BE2C (cell line): ENCODE measurements around the gene PITPNC1.
"Not testable (repeated sequence)": the region's sequence is repeated elsewhere in the genome, so short reads cannot be mapped to it uniquely, and the experiment has no call there.

Experiments
- DNase-seq: peaks from one replicate; pipeline ENCODE4 v3.0.0-alpha.2; 2020
- H3K27me3 ChIP-seq: fragments of 250-450 bp; sonication (Bioruptor Pico); 2 replicates; pipeline ENCODE4 v1.5.1; 2020; ENCODE audit warnings: mild to moderate bottlenecking
- H3K36me3 ChIP-seq: fragments of 250-450 bp; sonication (Bioruptor Pico); 2 replicates; pipeline ENCODE4 v1.5.1; 2020; ENCODE audit warnings: mild to moderate bottlenecking
- H3K4me1 ChIP-seq: fragments of 250-450 bp; sonication (Bioruptor Pico); 2 replicates; pipeline ENCODE4 v1.5.1; 2020
- H3K4me3 ChIP-seq: 2 replicates; pipeline ENCODE4 v1.5.1; 2011; ENCODE audit warnings: low read depth, low read length
- H3K9me3 ChIP-seq: fragments of 250-450 bp; sonication (Bioruptor Pico); 2 replicates; pipeline ENCODE4 v1.5.1; 2020
- TF ChIP-seq, protein P1 (sequence below): IDR thresholded peaks from 2 replicates; pipeline ENCODE4 v1.5.1; 2012; ENCODE audit warnings: mild to moderate bottlenecking, low read depth, low read length

Gene PITPNC1

DNA sequence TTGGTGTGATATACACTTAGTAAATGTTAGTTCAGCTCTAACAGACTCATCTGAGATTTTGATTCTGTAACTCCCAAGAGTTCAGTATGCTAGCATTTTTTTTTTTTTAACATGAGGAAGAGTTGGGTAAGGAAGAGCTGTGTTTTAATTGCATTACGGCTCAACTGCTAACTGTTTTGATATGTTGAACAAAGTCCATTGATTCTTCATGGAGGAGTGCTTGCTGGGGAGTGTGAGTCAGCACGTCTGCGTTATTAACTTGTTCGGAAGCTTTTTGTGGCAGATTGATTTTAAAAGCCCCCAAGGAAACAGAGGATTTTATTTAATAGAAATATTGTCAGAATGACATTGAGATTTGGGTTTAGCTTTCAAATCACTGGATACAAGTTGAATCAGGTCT is 45.8 kb downstream of the PITPNC1 start:
- Histone ChIP-seq H3K4me1 (no peaks in the 10 kb centered on the region), H3K9me3 (no peaks in the 10 kb centered on the region), H3K27me3 (no peaks in the 10 kb centered on the region), H3K36me3 (no peaks in the 10 kb centered on the region), H3K4me3 (no peak overlapping the region)
- TF ChIP-seq, protein P1, sequence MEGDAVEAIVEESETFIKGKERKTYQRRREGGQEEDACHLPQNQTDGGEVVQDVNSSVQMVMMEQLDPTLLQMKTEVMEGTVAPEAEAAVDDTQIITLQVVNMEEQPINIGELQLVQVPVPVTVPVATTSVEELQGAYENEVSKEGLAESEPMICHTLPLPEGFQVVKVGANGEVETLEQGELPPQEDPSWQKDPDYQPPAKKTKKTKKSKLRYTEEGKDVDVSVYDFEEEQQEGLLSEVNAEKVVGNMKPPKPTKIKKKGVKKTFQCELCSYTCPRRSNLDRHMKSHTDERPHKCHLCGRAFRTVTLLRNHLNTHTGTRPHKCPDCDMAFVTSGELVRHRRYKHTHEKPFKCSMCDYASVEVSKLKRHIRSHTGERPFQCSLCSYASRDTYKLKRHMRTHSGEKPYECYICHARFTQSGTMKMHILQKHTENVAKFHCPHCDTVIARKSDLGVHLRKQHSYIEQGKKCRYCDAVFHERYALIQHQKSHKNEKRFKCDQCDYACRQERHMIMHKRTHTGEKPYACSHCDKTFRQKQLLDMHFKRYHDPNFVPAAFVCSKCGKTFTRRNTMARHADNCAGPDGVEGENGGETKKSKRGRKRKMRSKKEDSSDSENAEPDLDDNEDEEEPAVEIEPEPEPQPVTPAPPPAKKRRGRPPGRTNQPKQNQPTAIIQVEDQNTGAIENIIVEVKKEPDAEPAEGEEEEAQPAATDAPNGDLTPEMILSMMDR = no peak
- no peak for DNase-seq

DNA sequence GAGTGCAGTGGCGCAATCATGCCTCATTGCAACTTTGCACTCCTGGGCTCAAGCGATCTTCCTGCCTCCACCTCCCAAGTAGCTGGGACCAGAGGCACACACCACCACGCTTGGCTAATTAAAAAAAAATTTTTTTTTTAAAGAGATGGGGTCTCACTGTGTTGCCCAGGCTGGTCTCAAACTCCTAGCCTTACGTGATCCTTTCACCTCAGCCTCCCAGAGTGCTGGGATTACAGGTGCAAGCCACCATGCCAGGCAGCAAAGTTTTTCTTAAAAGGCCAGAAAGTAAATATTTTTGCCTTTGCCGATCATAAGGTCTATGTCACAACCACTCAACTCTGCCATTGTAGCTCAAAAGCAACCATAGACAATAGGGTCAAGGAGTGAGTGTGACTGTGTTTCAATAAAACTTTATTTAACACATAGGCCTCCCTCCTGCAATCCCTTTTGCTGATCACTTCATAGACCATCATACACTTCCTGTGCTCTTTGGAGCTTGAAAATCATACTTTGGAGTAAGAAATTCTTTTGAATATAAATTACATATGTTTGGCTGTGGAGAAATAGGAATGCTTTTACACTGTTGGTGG is 48.6 kb downstream of the PITPNC1 start:
- Histone ChIP-seq H3K4me1 (no peaks in the 10 kb centered on the region), H3K9me3 (no peaks in the 10 kb centered on the region), H3K36me3 (no peaks in the 10 kb centered on the region), H3K27me3 (no peaks in the 10 kb centered on the region), H3K4me3 (no peak overlapping the region)
- TF ChIP-seq, protein P1 = no peak
- DNase-seq = no peak

DNA sequence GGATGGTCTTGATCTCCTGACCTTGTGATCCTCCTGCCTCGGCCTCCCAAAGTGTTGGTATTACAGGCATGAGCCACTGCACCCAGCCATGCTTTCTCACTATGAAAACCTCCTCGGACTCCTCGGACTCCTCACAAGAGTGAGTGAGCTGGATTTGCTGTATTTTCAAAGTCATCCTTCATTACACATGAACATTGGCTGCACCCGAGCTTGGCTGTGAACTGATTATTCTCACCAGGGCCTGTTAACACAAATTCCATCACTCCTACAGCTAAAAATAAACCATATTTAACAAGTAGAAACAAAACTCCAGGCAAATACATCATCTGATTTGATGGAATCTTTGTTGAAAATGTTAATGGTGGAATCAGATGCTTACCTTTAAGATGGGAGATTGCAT is 50.3 kb downstream of the PITPNC1 start:
- no peak for DNase-seq
- TF ChIP-seq, protein P1 = no peak
- no peaks in the 10 kb centered on the region for H3K36me3 ChIP-seq
- no peaks in the 10 kb centered on the region for H3K9me3 ChIP-seq
- H3K4me1 ChIP-seq = no peaks in the 10 kb centered on the region
- H3K4me3 ChIP-seq = no peak overlapping the region
- no peaks in the 10 kb centered on the region for H3K27me3 ChIP-seq

DNA sequence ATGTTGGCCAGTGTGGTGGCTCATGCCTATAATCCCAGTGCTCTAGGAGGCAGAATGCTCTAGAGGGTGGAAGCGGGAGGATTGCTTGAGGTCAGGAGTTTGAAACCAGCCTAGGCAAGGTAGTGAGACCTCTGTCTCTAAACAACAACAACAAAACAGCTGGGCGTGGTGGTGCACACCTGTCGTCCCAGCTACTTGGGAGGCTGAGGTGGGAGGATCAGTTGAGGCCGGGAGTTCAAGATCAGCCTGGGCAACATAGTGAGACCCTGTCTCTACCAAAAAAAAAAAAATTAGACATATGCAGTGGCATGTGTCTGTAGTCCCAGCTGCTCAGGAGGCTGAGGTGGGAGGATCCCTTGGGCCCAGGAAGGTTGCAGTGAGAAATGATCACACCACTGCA is 53.4 kb downstream of the PITPNC1 start:
- H3K9me3 ChIP-seq, DNase-seq, H3K36me3 ChIP-seq, H3K4me1 ChIP-seq, H3K4me3 ChIP-seq, H3K27me3 ChIP-seq: not testable (repeated sequence)

DNA sequence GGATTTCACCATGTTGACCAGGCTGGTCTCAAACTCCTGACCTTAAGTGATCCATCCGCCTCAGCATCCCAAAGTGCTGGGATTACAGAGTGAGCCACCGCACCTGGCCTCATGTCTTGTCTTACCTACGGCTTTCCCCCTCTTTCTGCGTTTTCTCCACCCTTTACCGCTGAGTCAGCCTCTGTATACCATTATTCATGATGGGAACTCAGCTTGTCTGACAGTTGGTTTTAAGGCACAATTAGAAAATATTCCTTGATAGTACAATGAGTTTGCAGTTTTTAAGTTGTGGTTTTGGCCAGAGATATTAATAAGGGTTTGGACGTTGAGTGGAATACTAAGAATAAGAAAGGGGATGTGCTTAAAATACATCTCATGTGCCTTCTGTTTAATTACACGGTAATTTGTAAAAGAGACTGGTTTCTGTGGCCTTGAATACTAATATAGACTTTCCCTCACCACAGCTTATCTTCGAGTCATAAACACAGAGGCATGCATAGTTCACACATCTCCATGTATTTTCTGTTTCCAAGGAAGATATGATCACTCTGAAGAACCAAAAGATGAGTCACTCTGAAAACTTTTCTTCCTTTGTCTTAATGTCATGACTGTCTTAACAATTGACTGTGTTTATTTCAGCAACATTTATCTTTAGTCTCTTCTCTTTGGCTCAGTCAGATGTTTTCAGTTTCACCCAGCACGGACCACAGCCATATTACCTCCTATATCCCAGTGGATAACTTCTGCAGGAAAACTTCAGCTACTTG is 54.4 kb downstream of the PITPNC1 start:
- no peaks in the 10 kb centered on the region for H3K4me1 ChIP-seq
- H3K27me3 ChIP-seq = no peaks in the 10 kb centered on the region
- H3K4me3 ChIP-seq = no peak overlapping the region
- TF ChIP-seq, protein P1 = no peak
- H3K36me3 ChIP-seq = no peaks in the 10 kb centered on the region
- H3K9me3 ChIP-seq = no peaks in the 10 kb centered on the region
- no peak for DNase-seq

DNA sequence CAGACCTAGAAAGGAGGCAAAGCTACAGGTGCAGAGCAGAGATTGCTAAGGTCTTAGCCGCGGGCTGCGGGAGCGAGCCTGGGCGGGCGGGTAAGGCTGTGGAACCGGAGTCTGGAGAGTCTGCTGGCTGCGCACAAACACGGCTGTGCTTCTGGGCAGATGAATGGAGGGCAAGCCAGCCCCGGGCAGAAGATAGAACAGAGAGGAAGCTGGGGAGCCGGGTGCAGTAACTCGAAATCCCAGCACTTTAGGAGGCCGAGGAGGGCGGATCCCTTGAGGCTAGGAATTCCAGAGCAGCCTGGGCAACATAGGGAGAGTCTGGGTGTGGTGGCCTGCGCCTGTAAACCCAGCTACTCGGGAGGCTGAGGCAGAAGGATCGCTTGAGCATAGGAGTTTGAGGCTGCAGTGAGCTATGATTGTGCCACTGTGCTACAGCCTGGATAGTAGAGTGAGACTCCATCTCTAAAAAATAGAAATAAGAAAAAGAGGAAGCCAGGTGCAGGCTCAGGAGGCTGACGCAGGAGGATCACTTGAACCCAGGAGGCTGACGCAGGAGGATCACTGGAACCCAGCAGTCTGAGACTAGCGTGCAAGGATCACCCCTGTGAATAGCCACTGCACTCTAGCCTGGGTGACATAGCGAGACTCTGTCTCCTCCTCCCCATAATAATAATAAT is 56.3 kb downstream of the PITPNC1 start:
- H3K27me3 ChIP-seq = no peaks in the 10 kb centered on the region
- H3K4me1 ChIP-seq = no peaks in the 10 kb centered on the region
- H3K4me3 ChIP-seq = no peak overlapping the region
- no peaks in the 10 kb centered on the region for H3K9me3 ChIP-seq
- TF ChIP-seq, protein P1 = no peak
- no peak for DNase-seq
- no peaks in the 10 kb centered on the region for H3K36me3 ChIP-seq
